ENCODE measurements around the gene CHKA.

- TF ChIP-seq CTCF (IDR thresholded peaks at IDR 0.05) = no peak
- no peak for TF ChIP-seq POLR2A (IDR thresholded peaks at IDR 0.05)
Measured at GRCh38 chr11:68053117-68053516, 68.1 kb downstream of the CHKA start.

All from body of pancreas (tissue), 4 donors.